WTC11 (cell line): ENCODE results near the gene NXPE2. TPM values are rescaled to one million over a fixed set of nuclear protein-coding genes. Genes with fewer than 3 reads are reported as not detected.
"Not testable (repeated sequence)": the region's sequence is repeated elsewhere in the genome, so short reads cannot be mapped to it uniquely, and the experiment has no call there.

Source experiments
- ATAC-seq: fragments of 200-7000 bp; cut with Tn5 transposase; 2 replicates; pipeline ENCODE4 v1.10.0; 2021; ENCODE audit warnings: mild to moderate bottlenecking, moderate library complexity
- CTCF ChIA-PET: fragments of 300-600 bp; sonication (Branson Sonifier 250); formaldehyde crosslinking; loops from one replicate; lab custom pipeline; 2021; ENCODE audit warnings: antibody characterized with exemption; lab: Charles Lee
- POLR2A ChIA-PET: fragments of 350-600 bp; sonication (Branson Sonifier 250); formaldehyde crosslinking; loops from one replicate; lab custom pipeline; 2021; ENCODE audit warnings: antibody characterized with exemption; lab: Charles Lee
- DNase-seq: peaks from one replicate; pipeline ENCODE4 v3.0.0; 2021; ENCODE audit warnings: low spot score
- H3K27ac Mint-ChIP-seq: 2 replicates; pipeline ENCODE4 v1.8.0; 2021; ENCODE audit warnings: mixed read lengths
- H3K27me3 Mint-ChIP-seq: 2 replicates; pipeline ENCODE4 v1.8.0; 2021; ENCODE audit warnings: low read depth, mild to moderate bottlenecking, moderate library complexity, mixed read lengths
- H3K36me3 Mint-ChIP-seq: 2 replicates; pipeline ENCODE4 v1.8.0; 2021; ENCODE audit warnings: mixed read lengths
- H3K4me1 Mint-ChIP-seq: 2 replicates; pipeline ENCODE4 v1.8.0; 2022; ENCODE audit warnings: mixed read lengths
- H3K4me3 Mint-ChIP-seq: 2 replicates; pipeline ENCODE4 v1.8.0; 2021; ENCODE audit warnings: mild to moderate bottlenecking, moderate library complexity, mixed read lengths
- H3K9me3 Mint-ChIP-seq: 2 replicates; pipeline ENCODE4 v1.8.0; 2021; ENCODE audit warnings: mixed read lengths
- ATF2 ChIP-seq: sonication (generic); formaldehyde crosslinking; IDR thresholded peaks from 2 replicates; pipeline ENCODE4 v1.8.1; 2022; ENCODE audit warnings: low read depth, missing genetic modification reagents, borderline replicate concordance
- CREM ChIP-seq: sonication (generic); formaldehyde crosslinking; IDR thresholded peaks from 2 replicates; pipeline ENCODE4 v1.8.1; 2022; ENCODE audit warnings: mild to moderate bottlenecking, missing genetic modification reagents, moderate library complexity
- E2F4 ChIP-seq: sonication (generic); formaldehyde crosslinking; IDR thresholded peaks from 2 replicates; pipeline ENCODE4 v1.8.1; 2022; ENCODE audit warnings: low read depth, mild to moderate bottlenecking, moderate library complexity, missing genetic modification reagents, borderline replicate concordance
- E2F5 ChIP-seq: sonication (generic); formaldehyde crosslinking; IDR thresholded peaks from 2 replicates; pipeline ENCODE4 v1.8.1; 2022; ENCODE audit warnings: mild to moderate bottlenecking, moderate library complexity, missing genetic modification reagents
- GABPB1 ChIP-seq: sonication (generic); formaldehyde crosslinking; IDR thresholded peaks from 2 replicates; pipeline ENCODE4 v1.8.1; 2023; ENCODE audit warnings: mild to moderate bottlenecking, missing genetic modification reagents
- HMGA2 ChIP-seq: fragments of 250-450 bp; sonication (Bioruptor Pico); IDR thresholded peaks from 2 replicates; pipeline ENCODE4 v1.4.0; 2021; ENCODE audit warnings: mild to moderate bottlenecking, moderate library complexity
- HMGXB4 ChIP-seq: sonication (generic); formaldehyde crosslinking; IDR thresholded peaks from 2 replicates; pipeline ENCODE4 v1.8.1; 2023; ENCODE audit warnings: mild to moderate bottlenecking, moderate library complexity, missing genetic modification reagents
- IRF1 ChIP-seq: sonication (generic); formaldehyde crosslinking; IDR thresholded peaks from 2 replicates; pipeline ENCODE4 v1.8.0; 2023; ENCODE audit warnings: missing genetic modification reagents
- KAT7 ChIP-seq: sonication (generic); formaldehyde crosslinking; IDR thresholded peaks from 2 replicates; pipeline ENCODE4 v1.8.1; 2023; ENCODE audit warnings: missing genetic modification reagents, mild to moderate bottlenecking, borderline replicate concordance
- MXD4 ChIP-seq: fragments of 250-450 bp; sonication (Bioruptor Pico); IDR thresholded peaks from 2 replicates; pipeline ENCODE4 v1.8.0; 2021; ENCODE audit warnings: mild to moderate bottlenecking, moderate library complexity, borderline replicate concordance
- MYBL2 ChIP-seq: sonication (generic); formaldehyde crosslinking; IDR thresholded peaks from 2 replicates; pipeline ENCODE4 v1.8.1; 2023; ENCODE audit warnings: mild to moderate bottlenecking, moderate library complexity, missing genetic modification reagents
- NR3C1 ChIP-seq: sonication (generic); formaldehyde crosslinking; conservative IDR thresholded peaks from 2 replicates; pipeline ENCODE4 v1.8.1; 2023; ENCODE audit warnings: low read depth, mild to moderate bottlenecking, missing genetic modification reagents
- RELA ChIP-seq: sonication (generic); formaldehyde crosslinking; IDR thresholded peaks from 2 replicates; pipeline ENCODE4 v1.8.1; 2022; ENCODE audit warnings: missing genetic modification reagents, mild to moderate bottlenecking, borderline replicate concordance
- TCF7 ChIP-seq: sonication (generic); formaldehyde crosslinking; IDR thresholded peaks from 2 replicates; pipeline ENCODE4 v1.8.0; 2022; ENCODE audit warnings: mild to moderate bottlenecking, low read depth, missing genetic modification reagents, moderate library complexity
- TEAD1 ChIP-seq: sonication (generic); formaldehyde crosslinking; IDR thresholded peaks from 2 replicates; pipeline ENCODE4 v1.8.0; 2022; ENCODE audit warnings: mild to moderate bottlenecking, missing genetic modification reagents
- ZMAT4 ChIP-seq: fragments of 250-450 bp; sonication (Bioruptor Pico); IDR thresholded peaks from 2 replicates; pipeline ENCODE4 v1.9.0; 2021; ENCODE audit warnings: mild to moderate bottlenecking
- ZNF219 ChIP-seq: sonication (generic); formaldehyde crosslinking; IDR thresholded peaks from 2 replicates; pipeline ENCODE4 v1.8.0; 2023; ENCODE audit warnings: missing genetic modification reagents, mild to moderate bottlenecking, borderline replicate concordance
- ZNF263 ChIP-seq: sonication (generic); formaldehyde crosslinking; IDR thresholded peaks from 2 replicates; pipeline ENCODE4 v1.8.1; 2022; ENCODE audit warnings: low read depth, mild to moderate bottlenecking, moderate library complexity, missing genetic modification reagents
- ZNF281 ChIP-seq: sonication (generic); formaldehyde crosslinking; IDR thresholded peaks from 2 replicates; pipeline ENCODE4 v1.8.0; 2023; ENCODE audit warnings: mild to moderate bottlenecking, missing genetic modification reagents
- ZNF396 ChIP-seq: fragments of 250-450 bp; sonication (Bioruptor Pico); IDR thresholded peaks from 2 replicates; pipeline ENCODE4 v1.8.0; 2021; ENCODE audit warnings: mild to moderate bottlenecking, moderate library complexity, borderline replicate concordance
- ZNF671 ChIP-seq: fragments of 250-450 bp; sonication (Bioruptor Pico); IDR thresholded peaks from 2 replicates; pipeline ENCODE4 v1.8.0; 2021; ENCODE audit warnings: mild to moderate bottlenecking
- total RNA-seq: library from RNA; stranded (reverse); gene quantifications from 3 replicates; pipeline ENCODE4 v1.2.3, GENCODE V29; 2021

The NXPE2 gene
- total RNA-seq, 1 experiment from 2014 or later, result not detected

- ATAC-seq, H3K27ac Mint-ChIP-seq, CTCF ChIA-PET, H3K27me3 Mint-ChIP-seq, POLR2A ChIA-PET, DNase-seq, H3K4me1 Mint-ChIP-seq, H3K4me3 Mint-ChIP-seq: not testable (repeated sequence)
- peak; percentile 90 for TF ChIP-seq HMGA2 (CRISPR knock-in tag)
- Mint-ChIP-seq H3K36me3 (peaks cover 13% of the 10 kb centered on the region), H3K9me3 (peaks cover 33% of the 10 kb centered on the region)
Measured at GRCh38 chr11:114639440-114639839, 38.9 kb upstream of the NXPE2 start.

GRCh38 chr11:114650661-114651060, 27.7 kb upstream of the NXPE2 start:
- ChIA-PET CTCF (interaction anchor here (1.1 kb wide), 1 partner anchor 88 kb away, joined by 5 read pairs; no protein-coding TSS in a partner anchor), POLR2A (no interaction called here)
- no peak for TF ChIP-seq HMGXB4 (CRISPR knock-in tag)

GRCh38 chr11:114651145-114651718, 27.1 kb upstream of the NXPE2 start:
- ChIA-PET CTCF (no interaction called here), POLR2A (no interaction called here)
- TF ChIP-seq ZMAT4 (CRISPR knock-in tag) (no peak), HMGA2 (CRISPR knock-in tag) (no peak), ZNF219 (CRISPR knock-in tag) (no peak), TEAD1 (CRISPR knock-in tag) (no peak), KAT7 (no peak), ATF2 (CRISPR knock-in tag) (no peak), E2F4 (no peak), ZNF263 (CRISPR knock-in tag) (no peak), ZNF396 (CRISPR knock-in tag) (no peak), CREM (no peak), ZNF281 (CRISPR knock-in tag) (no peak), E2F5 (CRISPR knock-in tag) (no peak), TCF7 (no peak), ZNF671 (CRISPR knock-in tag) (no peak), NR3C1 (CRISPR knock-in tag) (no peak), GABPB1 (no peak), MXD4 (CRISPR knock-in tag) (no peak), IRF1 (no peak), MYBL2 (CRISPR knock-in tag) (no peak), RELA (CRISPR knock-in tag) (no peak)
- Mint-ChIP-seq H3K27ac (no peak overlapping the region), H3K9me3 (peaks cover 34% of the 10 kb centered on the region), H3K36me3 (peaks cover 5% of the 10 kb centered on the region; the same call in 1 of the 2 replicates), H3K4me3 (no peak overlapping the region), H3K27me3 (no peaks in the 10 kb centered on the region), H3K4me1 (no peaks in the 10 kb centered on the region)
- no peak for DNase-seq
- ATAC-seq, result no peak

More at GRCh38 chr11:114650661-114651060, 27.7 kb upstream of the NXPE2 start:
- H3K4me3 Mint-ChIP-seq, result no peak overlapping the region
- no peaks in the 10 kb centered on the region for H3K27me3 Mint-ChIP-seq
- ATAC-seq (no peak), DNase-seq (no peak)
- peaks cover 5% of the 10 kb centered on the region; the same call in 1 of the 2 replicates for H3K36me3 Mint-ChIP-seq
- no peaks in the 10 kb centered on the region for H3K4me1 Mint-ChIP-seq
- peaks cover 34% of the 10 kb centered on the region for H3K9me3 Mint-ChIP-seq
- no peak overlapping the region for H3K27ac Mint-ChIP-seq
